GM13977 (cell line): ENCODE measurements around the gene RCBTB2.

ENCODE experiments used
- DNase-seq: peaks from one replicate; pipeline ENCODE4 v3.0.0; 2012; ENCODE audit warnings: low spot score
- in situ Hi-C: fragments of 300-500 bp; cut with MboI; formaldehyde crosslinking; loops from one replicate; pipeline ENCODE4 v1.12.0; 2022; ENCODE audit warnings: low sequenced_read_pairs, low pct_unique_long_range_greater_than_20kb, mixed read lengths, inconsistent platforms; ENCODE audit not compliant: unreplicated experiment
- TF ChIP-seq, protein P1 (sequence below): IDR thresholded peaks from 2 replicates; pipeline ENCODE4 v1.5.1; 2012; ENCODE audit warnings: mild to moderate bottlenecking, control low read depth; ENCODE audit not compliant: insufficient read depth; ENCODE audit errors: extremely low read depth, missing control alignments

The RCBTB2 gene

DNA sequence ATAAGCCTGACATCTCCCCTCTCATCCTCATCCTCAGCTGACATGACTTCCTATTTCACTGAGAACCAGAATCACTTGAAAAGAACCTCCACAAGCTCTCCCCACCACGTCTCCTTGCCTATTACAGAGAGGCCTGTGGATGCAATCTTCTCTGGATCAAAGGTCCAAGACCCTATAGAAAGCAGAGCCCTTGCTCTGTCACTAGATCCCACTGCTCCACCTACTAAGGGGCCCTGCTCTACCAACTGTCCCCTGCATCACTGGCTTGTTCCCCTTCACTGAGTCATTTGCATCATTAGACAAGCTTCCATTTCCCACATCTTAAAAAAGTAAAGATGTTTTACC is 40.8 kb downstream of the RCBTB2 start:
- in situ Hi-C loops, result loop anchor here (5.0 kb wide), 1 partner anchor 85 kb away; no protein-coding TSS in a partner anchor
- DNase-seq, result no peak
- TF ChIP-seq, protein P1, sequence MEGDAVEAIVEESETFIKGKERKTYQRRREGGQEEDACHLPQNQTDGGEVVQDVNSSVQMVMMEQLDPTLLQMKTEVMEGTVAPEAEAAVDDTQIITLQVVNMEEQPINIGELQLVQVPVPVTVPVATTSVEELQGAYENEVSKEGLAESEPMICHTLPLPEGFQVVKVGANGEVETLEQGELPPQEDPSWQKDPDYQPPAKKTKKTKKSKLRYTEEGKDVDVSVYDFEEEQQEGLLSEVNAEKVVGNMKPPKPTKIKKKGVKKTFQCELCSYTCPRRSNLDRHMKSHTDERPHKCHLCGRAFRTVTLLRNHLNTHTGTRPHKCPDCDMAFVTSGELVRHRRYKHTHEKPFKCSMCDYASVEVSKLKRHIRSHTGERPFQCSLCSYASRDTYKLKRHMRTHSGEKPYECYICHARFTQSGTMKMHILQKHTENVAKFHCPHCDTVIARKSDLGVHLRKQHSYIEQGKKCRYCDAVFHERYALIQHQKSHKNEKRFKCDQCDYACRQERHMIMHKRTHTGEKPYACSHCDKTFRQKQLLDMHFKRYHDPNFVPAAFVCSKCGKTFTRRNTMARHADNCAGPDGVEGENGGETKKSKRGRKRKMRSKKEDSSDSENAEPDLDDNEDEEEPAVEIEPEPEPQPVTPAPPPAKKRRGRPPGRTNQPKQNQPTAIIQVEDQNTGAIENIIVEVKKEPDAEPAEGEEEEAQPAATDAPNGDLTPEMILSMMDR, result no peak

DNA sequence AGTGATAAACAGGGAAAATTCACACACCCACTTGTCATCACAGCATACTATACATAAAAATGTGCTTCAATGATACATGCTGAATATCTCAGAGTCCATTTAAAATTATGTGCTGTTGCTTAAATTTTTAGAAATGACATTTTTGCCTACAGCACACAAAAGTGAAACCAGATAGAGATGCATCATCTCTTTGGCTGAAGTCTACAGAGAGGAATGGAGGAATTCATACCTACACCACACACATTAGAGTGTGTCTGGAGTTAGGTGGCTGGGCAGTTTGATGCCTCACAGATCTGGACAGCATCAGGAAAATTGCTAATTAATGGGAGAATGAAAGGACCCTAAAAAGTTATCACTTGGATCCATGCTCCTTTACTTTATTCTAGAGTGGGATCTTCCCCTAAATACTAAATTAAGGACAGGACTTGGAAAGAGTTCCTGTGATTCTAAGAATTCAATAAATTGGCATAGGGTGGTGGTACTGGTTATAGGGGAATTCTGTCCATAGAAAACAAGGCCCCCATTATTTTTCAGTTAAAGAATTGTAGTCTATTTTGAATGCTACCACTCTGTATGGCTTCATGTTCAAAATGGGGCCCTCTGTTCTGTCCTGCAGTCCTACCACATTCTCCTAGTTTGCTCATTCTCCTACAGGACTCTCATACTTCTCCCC is 41.3 kb downstream of the RCBTB2 start:
- in situ Hi-C loops, result loop anchor here (5.0 kb wide), 1 partner anchor 86 kb away; no protein-coding TSS in a partner anchor
- TF ChIP-seq, protein P1, result no peak
- no peak for DNase-seq

DNA sequence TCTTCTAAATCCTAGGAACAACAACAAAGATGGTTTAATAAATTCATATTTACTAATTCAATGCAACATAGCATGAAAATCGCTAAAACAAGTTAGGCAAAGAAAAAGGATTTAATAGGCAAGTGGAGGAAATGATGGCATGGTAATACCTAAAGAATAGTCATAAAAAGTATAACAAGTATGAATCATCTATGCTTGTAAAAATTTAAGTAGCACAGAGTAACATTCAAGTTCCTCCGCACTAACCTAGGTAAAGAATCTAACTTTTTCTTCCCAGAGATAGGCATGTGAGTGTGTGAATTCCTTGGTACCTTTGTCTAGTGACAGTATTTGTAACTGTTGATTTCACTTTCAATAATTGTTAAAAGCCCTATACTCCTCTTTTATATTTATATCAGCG is 42.6 kb downstream of the RCBTB2 start:
- TF ChIP-seq, protein P1, result no peak
- DNase-seq, result no peak
- in situ Hi-C loops, result loop anchor here (5.0 kb wide), 1 partner anchor 87 kb away; no protein-coding TSS in a partner anchor

DNA sequence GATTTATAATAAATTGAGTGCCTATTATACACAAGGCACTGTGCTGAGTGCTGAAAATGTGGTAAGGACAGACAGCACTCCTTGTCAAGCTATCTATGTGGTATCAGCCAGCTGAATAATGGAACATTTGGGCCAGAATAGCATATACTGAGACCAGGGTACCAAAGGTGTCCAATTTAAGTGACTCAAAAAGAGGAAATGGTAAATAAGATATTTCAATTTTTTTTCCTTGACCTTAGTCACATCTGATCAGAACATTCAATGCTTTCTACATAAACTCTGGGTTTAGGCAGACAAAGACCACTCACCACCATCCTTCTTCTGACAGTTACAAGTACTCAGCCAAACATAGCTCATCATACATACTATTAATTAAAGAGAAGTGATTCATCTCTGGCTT is 43.2 kb downstream of the RCBTB2 start:
- in situ Hi-C loops, result loop anchor here (5.0 kb wide), 1 partner anchor 88 kb away; no protein-coding TSS in a partner anchor
- no peak for DNase-seq
- TF ChIP-seq, protein P1, result no peak

DNA sequence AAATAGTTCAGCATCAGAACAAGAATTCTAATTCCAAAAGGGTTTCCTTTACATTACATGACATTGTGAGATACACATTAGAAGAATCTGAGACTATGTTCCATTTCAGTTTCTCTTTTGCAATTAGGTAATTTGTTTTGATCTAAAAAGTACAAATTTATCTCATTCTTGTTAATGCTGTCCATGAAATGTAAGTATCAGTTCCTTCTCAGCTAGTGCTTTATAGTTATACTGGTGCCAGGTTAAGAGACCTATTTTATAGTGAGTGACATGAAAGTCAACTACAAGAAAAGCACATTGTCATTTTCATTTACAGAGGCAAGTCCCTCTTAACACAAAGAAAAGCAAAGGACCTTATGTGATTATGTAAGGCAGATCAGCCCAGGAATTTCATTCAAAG is 43.9 kb downstream of the RCBTB2 start:
- in situ Hi-C loops, result no loop called here

DNA sequence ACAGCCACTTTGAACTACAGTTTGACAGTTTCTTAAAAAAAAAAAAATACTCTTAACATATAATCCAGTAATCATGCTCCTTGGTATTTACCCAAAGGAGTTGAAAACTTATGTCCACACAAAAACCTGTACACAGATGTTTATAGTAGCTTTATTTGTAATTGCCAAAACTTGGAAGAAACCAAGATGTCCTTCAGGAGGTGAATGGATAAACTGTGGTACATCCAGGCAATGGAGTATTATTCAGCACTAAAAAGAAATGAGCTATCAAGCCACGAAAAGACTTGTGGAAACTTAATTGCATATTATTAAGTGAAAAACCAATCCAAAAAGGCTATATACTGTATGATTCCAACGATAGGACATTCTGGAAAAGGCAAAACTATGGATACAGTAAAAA is 44.9 kb downstream of the RCBTB2 start:
- TF ChIP-seq, protein P1, result no peak
- in situ Hi-C loops, result no loop called here
- no peak for DNase-seq

More for the DNA sequence above, 43.9 kb downstream of the RCBTB2 start:
- TF ChIP-seq, protein P1, result no peak
- peak; percentile 47 for DNase-seq
